Putamen (tissue), 1 donor: Measurements from ENCODE around the gene ZNF841.
"Not testable (repeated sequence)": the region's sequence is repeated elsewhere in the genome, so short reads cannot be mapped to it uniquely, and the experiment has no call there.

Experiments
- DNase-seq: peaks from one replicate; pipeline ENCODE4 v3.0.0-alpha.2; 2016; ENCODE audit warnings: low spot score

The ZNF841 gene

GRCh38 chr19:52066258-52066863 lies 29.2 kb downstream of the ZNF841 start:
- DNase-seq = no peak

GRCh38 chr19:52065399-52065798 lies 30.2 kb downstream of the ZNF841 start:
- no peak for DNase-seq

GRCh38 chr19:52056480-52056879 lies 39.1 kb downstream of the ZNF841 start:
- DNase-seq = not testable (repeated sequence)

- DNase-seq = not testable (repeated sequence)
Observed at GRCh38 chr19:52051736-52052135, 43.8 kb downstream of the ZNF841 start.

GRCh38 chr19:52048555-52049501 lies 46.7 kb downstream of the ZNF841 start, which contains the start of gene ZNF432:
ZNF432 (minus strand) TSS chr19:52048838; CDS start chr19:52046868, 1,970 bp downstream.
- peak; percentile 94 for DNase-seq

- no peak for DNase-seq
Observed at GRCh38 chr19:52039169-52039568, 56.4 kb downstream of the ZNF841 start.

GRCh38 chr19:52034051-52034728 lies 61.4 kb downstream of the ZNF841 start:
- DNase-seq = no peak

- DNase-seq = no peak
Observed at GRCh38 chr19:52028780-52029123, 66.8 kb downstream of the ZNF841 start.

GRCh38 chr19:52028027-52028779 lies 67.4 kb downstream of the ZNF841 start, which contains the start of gene ZNF614:
ZNF614 (minus strand) TSS chr19:52028379; CDS start chr19:52025745, 2,634 bp downstream.
- DNase-seq = peak; percentile 91

- DNase-seq = not testable (repeated sequence)
Observed at GRCh38 chr19:52026255-52026990, 69.1 kb downstream of the ZNF841 start.

GRCh38 chr19:52024478-52024877 lies 71.1 kb downstream of the ZNF841 start:
- DNase-seq = not testable (repeated sequence)

- no peak for DNase-seq
Observed at GRCh38 chr19:52022193-52022592, 73.4 kb downstream of the ZNF841 start.

- no peak for DNase-seq
Observed at GRCh38 chr19:52020506-52020905, 75.1 kb downstream of the ZNF841 start.
